Measurements from ENCODE around the gene CNNM4.

Gene CNNM4
- total RNA-seq = 16.4 to 22.9 (median 22.8) reads per million in 3 donors

DNA sequence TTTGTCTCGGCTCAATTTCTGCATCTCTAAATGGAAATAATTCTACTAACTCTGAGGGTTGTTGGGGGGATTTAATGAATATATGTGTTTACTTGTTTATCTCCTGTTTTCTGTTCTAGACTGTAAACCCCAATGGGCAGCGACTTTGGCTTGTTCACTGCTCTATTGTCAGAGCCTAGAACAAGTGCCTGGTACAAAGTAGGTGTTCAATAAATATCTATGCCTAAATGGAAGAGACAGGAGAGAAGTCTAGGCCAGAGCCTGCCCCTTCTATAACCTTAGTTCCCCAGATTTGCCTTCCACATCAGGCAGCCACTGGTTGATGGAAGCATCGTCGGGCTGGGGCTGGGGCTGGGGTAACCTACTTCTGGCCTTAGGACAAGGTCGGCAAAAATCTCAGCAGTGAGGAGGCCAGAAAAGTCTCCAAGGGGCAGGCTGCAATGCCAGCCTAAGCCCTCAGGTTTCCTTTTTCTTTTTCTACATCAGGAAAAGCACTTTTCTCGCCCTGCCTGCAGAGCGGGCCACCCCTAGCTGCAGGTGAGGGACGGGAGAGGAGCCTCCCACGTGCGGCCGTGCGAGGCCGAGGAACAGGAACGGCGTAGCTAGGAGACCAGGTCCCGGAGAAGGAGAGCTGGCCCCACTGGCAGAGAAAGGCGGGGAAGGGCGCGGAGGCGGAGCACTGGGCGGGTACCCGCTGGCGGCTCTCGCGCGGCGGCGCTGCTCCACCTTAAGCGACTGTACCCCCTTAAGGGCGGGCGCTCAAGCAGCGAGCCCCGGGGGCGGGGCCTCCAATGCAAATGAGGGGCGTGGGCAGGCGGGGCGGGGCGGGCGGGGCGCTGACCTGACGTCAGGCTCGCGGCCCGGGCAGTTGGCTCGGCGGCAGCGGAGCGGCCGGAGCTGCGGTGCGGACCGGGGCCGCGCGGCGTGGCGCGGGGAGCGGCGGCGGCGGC, at the start of gene CNNM4:
Gene CNNM4 (plus strand): TSS at position 867 of the 950 bp plus-strand sequence. CDS start 98 bp downstream, outside the sequence.
- H3K4me1 ChIP-seq (ENCODE audit: control insufficient read depth, insufficient read depth, low read length, poor library complexity, severe bottlenecking) = peaks cover 37% of the 10 kb centered on the region
- H3K27ac ChIP-seq (ENCODE audit: insufficient read depth, low read length, poor library complexity, severe bottlenecking) = peak within 1 kb of the TSS; percentile 63

GRCh38 chr2:96710985-96711384, 49.7 kb upstream of the CNNM4 start:
- no peaks in the 10 kb centered on the region for H3K27me3 ChIP-seq (replicated peaks; ENCODE audit: control insufficient read depth, insufficient read depth, low read length, poor library complexity, severe bottlenecking)
- H3K4me3 ChIP-seq (ENCODE audit: insufficient read depth, low read depth, low read length, poor library complexity, severe bottlenecking) = no peak overlapping the region
- H3K36me3 ChIP-seq (ENCODE audit: control insufficient read depth, insufficient read depth, low read length) = peaks cover 49% of the 10 kb centered on the region
- H3K27ac ChIP-seq (ENCODE audit: insufficient read depth, low read length, poor library complexity, severe bottlenecking) = no peak overlapping the region
- no peak for DNase-seq
- no peaks in the 10 kb centered on the region for H3K4me1 ChIP-seq (ENCODE audit: control insufficient read depth, insufficient read depth, low read length, poor library complexity, severe bottlenecking)
- no peaks in the 10 kb centered on the region for H3K9me3 ChIP-seq (ENCODE audit: control insufficient read depth, low read length)

More for the DNA sequence above, at the start of gene CNNM4:
- Histone ChIP-seq H3K36me3 (ENCODE audit: control insufficient read depth, insufficient read depth, low read length) (no peaks in the 10 kb centered on the region), H3K4me3 (ENCODE audit: insufficient read depth, low read depth, low read length, poor library complexity, severe bottlenecking) (peak within 1 kb of the TSS; percentile 90), H3K9me3 (ENCODE audit: control insufficient read depth, low read length) (no peaks in the 10 kb centered on the region), H3K27me3 (replicated peaks; ENCODE audit: control insufficient read depth, insufficient read depth, low read length, poor library complexity, severe bottlenecking) (no peaks in the 10 kb centered on the region)
- peak; percentile 83 to 88 (median 87) for DNase-seq

- no peak overlapping the region for H3K4me3 ChIP-seq (ENCODE audit: insufficient read depth, low read depth, low read length, poor library complexity, severe bottlenecking)
- no peaks in the 10 kb centered on the region for H3K27me3 ChIP-seq (replicated peaks; ENCODE audit: control insufficient read depth, insufficient read depth, low read length, poor library complexity, severe bottlenecking)
- no peaks in the 10 kb centered on the region for H3K4me1 ChIP-seq (ENCODE audit: control insufficient read depth, insufficient read depth, low read length, poor library complexity, severe bottlenecking)
- DNase-seq = no peak
- H3K27ac ChIP-seq (ENCODE audit: insufficient read depth, low read length, poor library complexity, severe bottlenecking) = no peak overlapping the region
- no peaks in the 10 kb centered on the region for H3K9me3 ChIP-seq (ENCODE audit: control insufficient read depth, low read length)
- peaks cover 19% of the 10 kb centered on the region for H3K36me3 ChIP-seq (ENCODE audit: control insufficient read depth, insufficient read depth, low read length)
Observed at GRCh38 chr2:96715658-96716057, 45.0 kb upstream of the CNNM4 start.

- Histone ChIP-seq H3K27me3 (replicated peaks; ENCODE audit: control insufficient read depth, insufficient read depth, low read length, poor library complexity, severe bottlenecking) (no peaks in the 10 kb centered on the region), H3K9me3 (ENCODE audit: control insufficient read depth, low read length) (no peaks in the 10 kb centered on the region), H3K4me3 (ENCODE audit: insufficient read depth, low read depth, low read length, poor library complexity, severe bottlenecking) (no peak overlapping the region), H3K36me3 (ENCODE audit: control insufficient read depth, insufficient read depth, low read length) (peaks cover 12% of the 10 kb centered on the region), H3K4me1 (ENCODE audit: control insufficient read depth, insufficient read depth, low read length, poor library complexity, severe bottlenecking) (no peaks in the 10 kb centered on the region), H3K27ac (ENCODE audit: insufficient read depth, low read length, poor library complexity, severe bottlenecking) (no peak overlapping the region)
- DNase-seq = no peak
Observed at GRCh38 chr2:96716388-96716787, 44.3 kb upstream of the CNNM4 start.

- no peaks in the 10 kb centered on the region for H3K9me3 ChIP-seq (ENCODE audit: control insufficient read depth, low read length)
- DNase-seq = no peak
- no peak overlapping the region for H3K4me3 ChIP-seq (ENCODE audit: insufficient read depth, low read depth, low read length, poor library complexity, severe bottlenecking)
- no peaks in the 10 kb centered on the region for H3K27me3 ChIP-seq (replicated peaks; ENCODE audit: control insufficient read depth, insufficient read depth, low read length, poor library complexity, severe bottlenecking)
- no peaks in the 10 kb centered on the region for H3K4me1 ChIP-seq (ENCODE audit: control insufficient read depth, insufficient read depth, low read length, poor library complexity, severe bottlenecking)
- no peak overlapping the region for H3K27ac ChIP-seq (ENCODE audit: insufficient read depth, low read length, poor library complexity, severe bottlenecking)
- peaks cover 21% of the 10 kb centered on the region for H3K36me3 ChIP-seq (ENCODE audit: control insufficient read depth, insufficient read depth, low read length)
Observed at GRCh38 chr2:96726131-96726530, 34.6 kb upstream of the CNNM4 start.

DNA sequence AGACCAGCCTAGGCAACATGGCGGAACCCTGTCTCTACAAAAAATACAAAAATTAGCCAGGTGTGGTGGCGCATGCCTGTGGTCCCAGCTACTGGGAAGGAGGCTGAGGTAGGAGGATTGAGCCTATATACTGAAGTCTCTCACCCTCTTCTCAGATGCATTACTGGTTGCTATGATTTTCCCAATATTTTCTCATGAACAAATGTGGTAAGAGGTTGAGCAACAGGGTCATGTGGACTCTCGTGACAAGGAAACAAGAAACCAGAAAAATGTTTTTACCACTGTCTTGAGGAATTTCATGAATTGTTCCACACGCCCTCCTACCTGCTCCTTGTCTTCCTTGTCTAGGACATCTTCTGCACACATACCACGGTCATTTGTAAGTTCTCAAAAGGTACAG, 33.3 kb upstream of the CNNM4 start:
- DNase-seq = no peak
- Histone ChIP-seq H3K36me3 (ENCODE audit: control insufficient read depth, insufficient read depth, low read length) (peaks cover 27% of the 10 kb centered on the region), H3K4me1 (ENCODE audit: control insufficient read depth, insufficient read depth, low read length, poor library complexity, severe bottlenecking) (no peaks in the 10 kb centered on the region), H3K4me3 (ENCODE audit: insufficient read depth, low read depth, low read length, poor library complexity, severe bottlenecking) (no peak overlapping the region), H3K9me3 (ENCODE audit: control insufficient read depth, low read length) (no peaks in the 10 kb centered on the region), H3K27me3 (replicated peaks; ENCODE audit: control insufficient read depth, insufficient read depth, low read length, poor library complexity, severe bottlenecking) (no peaks in the 10 kb centered on the region), H3K27ac (ENCODE audit: insufficient read depth, low read length, poor library complexity, severe bottlenecking) (no peak overlapping the region)

GRCh38 chr2:96729748-96730147, 31.0 kb upstream of the CNNM4 start:
- Histone ChIP-seq H3K27me3 (replicated peaks; ENCODE audit: control insufficient read depth, insufficient read depth, low read length, poor library complexity, severe bottlenecking) (no peaks in the 10 kb centered on the region), H3K36me3 (ENCODE audit: control insufficient read depth, insufficient read depth, low read length) (peaks cover 47% of the 10 kb centered on the region), H3K4me3 (ENCODE audit: insufficient read depth, low read depth, low read length, poor library complexity, severe bottlenecking) (no peak overlapping the region), H3K27ac (ENCODE audit: insufficient read depth, low read length, poor library complexity, severe bottlenecking) (no peak overlapping the region), H3K9me3 (ENCODE audit: control insufficient read depth, low read length) (no peaks in the 10 kb centered on the region), H3K4me1 (ENCODE audit: control insufficient read depth, insufficient read depth, low read length, poor library complexity, severe bottlenecking) (no peaks in the 10 kb centered on the region)
- DNase-seq = no peak

- peaks cover 47% of the 10 kb centered on the region for H3K36me3 ChIP-seq (ENCODE audit: control insufficient read depth, insufficient read depth, low read length)
- no peak overlapping the region for H3K27ac ChIP-seq (ENCODE audit: insufficient read depth, low read length, poor library complexity, severe bottlenecking)
- no peaks in the 10 kb centered on the region for H3K9me3 ChIP-seq (ENCODE audit: control insufficient read depth, low read length)
- H3K4me3 ChIP-seq (ENCODE audit: insufficient read depth, low read depth, low read length, poor library complexity, severe bottlenecking) = no peak overlapping the region
- DNase-seq = no peak
- H3K4me1 ChIP-seq (ENCODE audit: control insufficient read depth, insufficient read depth, low read length, poor library complexity, severe bottlenecking) = no peaks in the 10 kb centered on the region
- no peaks in the 10 kb centered on the region for H3K27me3 ChIP-seq (replicated peaks; ENCODE audit: control insufficient read depth, insufficient read depth, low read length, poor library complexity, severe bottlenecking)
Observed at GRCh38 chr2:96730212-96730611, 30.5 kb upstream of the CNNM4 start.

DNA sequence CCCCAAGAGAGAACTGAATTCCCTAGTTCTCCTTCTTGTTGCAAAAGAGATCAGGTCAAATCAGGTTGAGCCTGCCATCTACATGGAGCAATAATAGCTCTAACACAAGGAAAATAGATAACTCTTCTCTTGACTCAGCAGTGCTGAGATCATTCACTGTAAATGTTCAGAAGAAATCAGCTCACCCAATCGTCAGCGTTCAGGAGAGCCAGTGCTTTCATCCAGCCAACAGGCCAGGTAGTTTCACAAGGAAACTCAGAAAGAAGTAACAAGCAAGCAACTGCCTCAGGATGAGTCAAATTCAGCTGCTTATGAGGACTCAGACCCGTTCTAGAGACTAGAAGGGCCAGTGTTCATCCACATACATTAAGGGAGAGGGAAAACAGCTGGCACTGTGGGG, 26.8 kb upstream of the CNNM4 start:
- Histone ChIP-seq H3K36me3 (ENCODE audit: control insufficient read depth, insufficient read depth, low read length) (peaks cover 36% of the 10 kb centered on the region), H3K4me3 (ENCODE audit: insufficient read depth, low read depth, low read length, poor library complexity, severe bottlenecking) (no peak overlapping the region), H3K4me1 (ENCODE audit: control insufficient read depth, insufficient read depth, low read length, poor library complexity, severe bottlenecking) (peaks cover 5% of the 10 kb centered on the region), H3K9me3 (ENCODE audit: control insufficient read depth, low read length) (no peaks in the 10 kb centered on the region), H3K27me3 (replicated peaks; ENCODE audit: control insufficient read depth, insufficient read depth, low read length, poor library complexity, severe bottlenecking) (no peaks in the 10 kb centered on the region), H3K27ac (ENCODE audit: insufficient read depth, low read length, poor library complexity, severe bottlenecking) (no peak overlapping the region)
- no peak for DNase-seq

GRCh38 chr2:96734880-96735583, 25.7 kb upstream of the CNNM4 start:
- H3K36me3 ChIP-seq (ENCODE audit: control insufficient read depth, insufficient read depth, low read length) = peaks cover 33% of the 10 kb centered on the region
- DNase-seq = no peak
- no peak overlapping the region for H3K27ac ChIP-seq (ENCODE audit: insufficient read depth, low read length, poor library complexity, severe bottlenecking)
- H3K9me3 ChIP-seq (ENCODE audit: control insufficient read depth, low read length) = no peaks in the 10 kb centered on the region
- H3K27me3 ChIP-seq (replicated peaks; ENCODE audit: control insufficient read depth, insufficient read depth, low read length, poor library complexity, severe bottlenecking) = no peaks in the 10 kb centered on the region
- peaks cover 9% of the 10 kb centered on the region for H3K4me1 ChIP-seq (ENCODE audit: control insufficient read depth, insufficient read depth, low read length, poor library complexity, severe bottlenecking)
- no peak overlapping the region for H3K4me3 ChIP-seq (ENCODE audit: insufficient read depth, low read depth, low read length, poor library complexity, severe bottlenecking)
